HEK293 (cell line): ENCODE data around the gene RGS9.

ENCODE experiments used
- BCL11A ChIP-seq: fragments of 450-650 bp; formaldehyde crosslinking; IDR thresholded peaks from 2 replicates; pipeline ENCODE4 v1.5.1; 2016; ENCODE audit warnings: low read depth, missing biosample characterization, missing genetic modification characterization
- SP7 ChIP-seq: fragments of 450-650 bp; formaldehyde crosslinking; IDR thresholded peaks from 2 replicates; pipeline ENCODE4 v1.5.1; 2016; ENCODE audit warnings: missing biosample characterization, missing genetic modification characterization
- YY1 ChIP-seq: fragments of 450-650 bp; formaldehyde crosslinking; IDR thresholded peaks from 2 replicates; pipeline ENCODE4 v1.5.1; 2018; ENCODE audit warnings: missing biosample characterization, missing genetic modification characterization
- ZBTB17 ChIP-seq: fragments of 450-650 bp; formaldehyde crosslinking; IDR thresholded peaks from 2 replicates; pipeline ENCODE4 v1.5.1; 2016; ENCODE audit warnings: missing biosample characterization, missing genetic modification characterization
- ZBTB21 ChIP-seq: fragments of 450-650 bp; formaldehyde crosslinking; IDR thresholded peaks from 2 replicates; pipeline ENCODE4 v1.5.1; 2017; ENCODE audit warnings: missing biosample characterization, missing genetic modification characterization
- ZFP37 ChIP-seq: fragments of 450-650 bp; formaldehyde crosslinking; IDR thresholded peaks from 2 replicates; pipeline ENCODE4 v1.5.1; 2016; ENCODE audit warnings: missing biosample characterization, missing genetic modification characterization
- ZFP69B ChIP-seq: fragments of 450-650 bp; formaldehyde crosslinking; IDR thresholded peaks from 2 replicates; pipeline ENCODE4 v1.5.1; 2016; ENCODE audit warnings: missing biosample characterization, missing genetic modification characterization
- ZNF121 ChIP-seq: fragments of 450-650 bp; formaldehyde crosslinking; IDR thresholded peaks from 2 replicates; pipeline ENCODE4 v1.5.1; 2016; ENCODE audit warnings: missing biosample characterization, missing genetic modification characterization
- ZNF140 ChIP-seq: fragments of 450-650 bp; formaldehyde crosslinking; IDR thresholded peaks from 2 replicates; pipeline ENCODE4 v1.5.1; 2016; ENCODE audit warnings: missing biosample characterization, missing genetic modification characterization
- ZNF23 ChIP-seq: fragments of 450-650 bp; formaldehyde crosslinking; IDR thresholded peaks from 2 replicates; pipeline ENCODE4 v1.5.1; 2016; ENCODE audit warnings: missing biosample characterization, missing genetic modification characterization, borderline replicate concordance
- ZNF248 ChIP-seq: fragments of 450-650 bp; formaldehyde crosslinking; IDR thresholded peaks from 2 replicates; pipeline ENCODE4 v1.5.1; 2017; ENCODE audit warnings: missing biosample characterization, missing genetic modification characterization
- ZNF266 ChIP-seq: fragments of 450-650 bp; formaldehyde crosslinking; IDR thresholded peaks from 2 replicates; pipeline ENCODE4 v1.5.1; 2016; ENCODE audit warnings: missing biosample characterization, missing genetic modification characterization, low read depth
- ZNF302 ChIP-seq: fragments of 450-650 bp; formaldehyde crosslinking; IDR thresholded peaks from 2 replicates; pipeline ENCODE4 v1.5.1; 2016; ENCODE audit warnings: missing biosample characterization, missing genetic modification characterization, low read depth
- ZNF324 ChIP-seq: fragments of 450-650 bp; formaldehyde crosslinking; IDR thresholded peaks from 2 replicates; pipeline ENCODE4 v1.5.1; 2016; ENCODE audit warnings: missing biosample characterization, missing genetic modification characterization
- ZNF37A ChIP-seq: fragments of 450-650 bp; IDR thresholded peaks from 2 replicates; pipeline ENCODE4 v1.5.1; 2018; ENCODE audit warnings: missing biosample characterization, missing genetic modification characterization
- ZNF571 ChIP-seq: fragments of 450-650 bp; formaldehyde crosslinking; IDR thresholded peaks from 2 replicates; pipeline ENCODE4 v1.5.0; 2017; ENCODE audit warnings: missing biosample characterization, missing genetic modification characterization
- ZNF621 ChIP-seq: fragments of 450-650 bp; formaldehyde crosslinking; IDR thresholded peaks from 2 replicates; pipeline ENCODE4 v1.5.1; 2017; ENCODE audit warnings: missing biosample characterization, missing genetic modification characterization
- ZNF658 ChIP-seq: fragments of 450-650 bp; formaldehyde crosslinking; IDR thresholded peaks from 2 replicates; pipeline ENCODE4; 2016; ENCODE audit warnings: missing biosample characterization, missing genetic modification characterization
- ZNF660 ChIP-seq: fragments of 450-650 bp; IDR thresholded peaks from 2 replicates; pipeline ENCODE4 v1.5.1; 2018; ENCODE audit warnings: missing biosample characterization, mild to moderate bottlenecking, missing genetic modification characterization
- ZNF664 ChIP-seq: fragments of 450-650 bp; formaldehyde crosslinking; IDR thresholded peaks from 2 replicates; pipeline ENCODE4 v1.5.1; 2016; ENCODE audit warnings: missing biosample characterization, missing genetic modification characterization
- ZNF677 ChIP-seq: fragments of 450-650 bp; IDR thresholded peaks from 2 replicates; pipeline ENCODE4 v1.5.0; 2018; ENCODE audit warnings: missing biosample characterization, mild to moderate bottlenecking, missing genetic modification characterization, moderate library complexity
- ZNF777 ChIP-seq: fragments of 450-650 bp; formaldehyde crosslinking; IDR thresholded peaks from 2 replicates; pipeline ENCODE4 v1.5.1; 2017; ENCODE audit warnings: missing biosample characterization, missing genetic modification characterization, borderline replicate concordance
- ZNF837 ChIP-seq: fragments of 450-650 bp; formaldehyde crosslinking; IDR thresholded peaks from 2 replicates; pipeline ENCODE4 v1.5.1; 2016; ENCODE audit warnings: missing biosample characterization, missing genetic modification characterization
- TF ChIP-seq, protein P1 (sequence below): fragments of 450-650 bp; formaldehyde crosslinking; conservative IDR thresholded peaks from 2 replicates; pipeline ENCODE4 v1.5.1; 2016; ENCODE audit warnings: low read depth, missing biosample characterization, missing genetic modification characterization
- TF ChIP-seq, protein P2 (sequence below): fragments of 450-650 bp; formaldehyde crosslinking; IDR thresholded peaks from 2 replicates; pipeline ENCODE4 v1.5.1; 2016; ENCODE audit warnings: missing biosample characterization, missing genetic modification characterization, borderline replicate concordance
- TF ChIP-seq, protein P3 (sequence below): fragments of 450-650 bp; formaldehyde crosslinking; IDR thresholded peaks from 2 replicates; pipeline ENCODE4 v1.5.1; 2017; ENCODE audit warnings: missing biosample characterization, missing genetic modification characterization
- TF ChIP-seq, protein P4 (sequence below): fragments of 450-650 bp; formaldehyde crosslinking; IDR thresholded peaks from 2 replicates; pipeline ENCODE4 v1.5.1; 2017; ENCODE audit warnings: missing biosample characterization, missing genetic modification characterization

Gene RGS9

DNA sequence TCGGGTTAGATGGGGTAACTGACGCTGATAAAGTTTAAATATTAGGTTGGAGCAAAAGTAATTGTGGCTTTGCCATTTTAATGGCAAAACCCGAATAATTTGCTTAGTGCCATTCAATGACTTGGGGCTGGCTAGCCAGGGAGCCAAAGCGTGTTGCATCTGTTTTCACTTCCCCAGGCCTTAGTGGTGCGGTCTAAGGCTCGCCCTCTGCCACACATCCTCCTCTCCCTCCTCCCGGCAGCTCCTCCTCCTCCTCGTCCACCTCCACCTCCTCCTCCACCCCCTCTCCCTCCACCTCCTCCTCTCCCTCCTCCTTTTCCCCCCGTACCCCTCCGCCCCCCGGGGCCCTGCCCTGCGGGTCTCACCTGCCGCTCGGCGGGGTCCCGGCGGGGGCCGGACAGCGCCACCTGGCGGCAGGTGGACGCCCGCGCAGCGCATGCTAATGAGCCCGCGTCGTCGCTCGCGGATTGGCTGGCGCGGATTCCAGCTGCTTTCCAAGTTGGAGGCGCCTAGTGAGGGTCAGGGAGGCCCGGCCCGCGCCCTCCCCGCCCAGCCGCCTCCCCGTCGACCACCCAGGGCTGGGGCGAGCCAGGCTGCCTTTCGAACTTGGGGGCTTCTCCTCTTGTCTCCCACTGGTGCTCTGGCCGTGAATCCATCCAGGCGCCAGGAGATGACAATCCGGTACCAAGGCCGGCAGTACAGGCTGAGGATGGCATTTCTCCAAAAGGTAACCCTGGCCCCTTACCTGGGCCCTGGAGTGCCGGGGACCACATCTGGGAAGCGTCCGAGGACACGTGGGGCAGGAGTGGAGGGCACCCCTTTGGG lies 36.6 kb upstream of the RGS9 start (continued):
- TF ChIP-seq, protein P1, sequence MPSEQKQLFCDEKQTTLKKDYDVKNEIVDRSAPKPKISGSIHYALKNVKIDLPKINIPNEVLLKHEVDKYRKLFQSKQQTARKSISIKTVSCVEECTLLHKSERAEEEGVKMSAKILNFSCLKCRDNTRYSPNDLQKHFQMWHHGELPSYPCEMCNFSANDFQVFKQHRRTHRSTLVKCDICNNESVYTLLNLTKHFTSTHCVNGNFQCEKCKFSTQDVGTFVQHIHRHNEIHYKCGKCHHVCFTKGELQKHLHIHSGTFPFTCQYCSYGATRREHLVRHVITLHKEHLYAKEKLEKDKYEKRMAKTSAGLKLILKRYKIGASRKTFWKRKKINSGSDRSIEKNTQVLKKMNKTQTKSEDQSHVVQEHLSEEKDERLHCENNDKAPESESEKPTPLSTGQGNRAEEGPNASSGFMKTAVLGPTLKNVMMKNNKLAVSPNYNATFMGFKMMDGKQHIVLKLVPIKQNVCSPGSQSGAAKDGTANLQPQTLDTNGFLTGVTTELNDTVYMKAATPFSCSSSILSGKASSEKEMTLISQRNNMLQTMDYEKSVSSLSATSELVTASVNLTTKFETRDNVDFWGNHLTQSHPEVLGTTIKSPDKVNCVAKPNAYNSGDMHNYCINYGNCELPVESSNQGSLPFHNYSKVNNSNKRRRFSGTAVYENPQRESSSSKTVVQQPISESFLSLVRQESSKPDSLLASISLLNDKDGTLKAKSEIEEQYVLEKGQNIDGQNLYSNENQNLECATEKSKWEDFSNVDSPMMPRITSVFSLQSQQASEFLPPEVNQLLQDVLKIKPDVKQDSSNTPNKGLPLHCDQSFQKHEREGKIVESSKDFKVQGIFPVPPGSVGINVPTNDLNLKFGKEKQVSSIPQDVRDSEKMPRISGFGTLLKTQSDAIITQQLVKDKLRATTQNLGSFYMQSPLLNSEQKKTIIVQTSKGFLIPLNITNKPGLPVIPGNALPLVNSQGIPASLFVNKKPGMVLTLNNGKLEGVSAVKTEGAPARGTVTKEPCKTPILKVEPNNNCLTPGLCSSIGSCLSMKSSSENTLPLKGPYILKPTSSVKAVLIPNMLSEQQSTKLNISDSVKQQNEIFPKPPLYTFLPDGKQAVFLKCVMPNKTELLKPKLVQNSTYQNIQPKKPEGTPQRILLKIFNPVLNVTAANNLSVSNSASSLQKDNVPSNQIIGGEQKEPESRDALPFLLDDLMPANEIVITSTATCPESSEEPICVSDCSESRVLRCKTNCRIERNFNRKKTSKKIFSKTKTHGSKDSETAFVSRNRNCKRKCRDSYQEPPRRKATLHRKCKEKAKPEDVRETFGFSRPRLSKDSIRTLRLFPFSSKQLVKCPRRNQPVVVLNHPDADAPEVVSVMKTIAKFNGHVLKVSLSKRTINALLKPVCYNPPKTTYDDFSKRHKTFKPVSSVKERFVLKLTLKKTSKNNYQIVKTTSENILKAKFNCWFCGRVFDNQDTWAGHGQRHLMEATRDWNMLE (tag by site-specific recombination) = peak; percentile 17; the same call in 1 of the 2 replicates
- TF ChIP-seq ZNF677 (tag by site-specific recombination) (no peak), YY1 (tag by site-specific recombination) (no peak; the same call in 1 of the 2 replicates), ZNF660 (tag by site-specific recombination) (no peak), ZNF658 (tag by site-specific recombination) (no peak), ZFP69B (tag by site-specific recombination) (peak; percentile 81), ZNF140 (tag by site-specific recombination) (no peak), ZBTB21 (tag by site-specific recombination) (no peak), ZBTB17 (peak; percentile 96), ZNF248 (tag by site-specific recombination) (no peak), ZNF37A (no peak), ZNF121 (tag by site-specific recombination) (no peak), ZNF324 (peak; percentile 82), ZNF621 (tag by site-specific recombination) (no peak), ZNF266 (tag by site-specific recombination) (no peak), BCL11A (tag by site-specific recombination) (peak; percentile 54; the same call in 1 of the 2 replicates), SP7 (tag by site-specific recombination) (peak; percentile 83), ZNF777 (tag by site-specific recombination) (no peak), ZNF664 (tag by site-specific recombination) (no peak), ZNF302 (tag by site-specific recombination) (no peak), ZNF837 (tag by site-specific recombination) (no peak), ZFP37 (tag by site-specific recombination) (0 out of 2 replicates have a peak, but pooled peaks have one; percentile 46), ZNF23 (no peak), ZNF571 (tag by site-specific recombination) (no peak)
- TF ChIP-seq, protein P2, sequence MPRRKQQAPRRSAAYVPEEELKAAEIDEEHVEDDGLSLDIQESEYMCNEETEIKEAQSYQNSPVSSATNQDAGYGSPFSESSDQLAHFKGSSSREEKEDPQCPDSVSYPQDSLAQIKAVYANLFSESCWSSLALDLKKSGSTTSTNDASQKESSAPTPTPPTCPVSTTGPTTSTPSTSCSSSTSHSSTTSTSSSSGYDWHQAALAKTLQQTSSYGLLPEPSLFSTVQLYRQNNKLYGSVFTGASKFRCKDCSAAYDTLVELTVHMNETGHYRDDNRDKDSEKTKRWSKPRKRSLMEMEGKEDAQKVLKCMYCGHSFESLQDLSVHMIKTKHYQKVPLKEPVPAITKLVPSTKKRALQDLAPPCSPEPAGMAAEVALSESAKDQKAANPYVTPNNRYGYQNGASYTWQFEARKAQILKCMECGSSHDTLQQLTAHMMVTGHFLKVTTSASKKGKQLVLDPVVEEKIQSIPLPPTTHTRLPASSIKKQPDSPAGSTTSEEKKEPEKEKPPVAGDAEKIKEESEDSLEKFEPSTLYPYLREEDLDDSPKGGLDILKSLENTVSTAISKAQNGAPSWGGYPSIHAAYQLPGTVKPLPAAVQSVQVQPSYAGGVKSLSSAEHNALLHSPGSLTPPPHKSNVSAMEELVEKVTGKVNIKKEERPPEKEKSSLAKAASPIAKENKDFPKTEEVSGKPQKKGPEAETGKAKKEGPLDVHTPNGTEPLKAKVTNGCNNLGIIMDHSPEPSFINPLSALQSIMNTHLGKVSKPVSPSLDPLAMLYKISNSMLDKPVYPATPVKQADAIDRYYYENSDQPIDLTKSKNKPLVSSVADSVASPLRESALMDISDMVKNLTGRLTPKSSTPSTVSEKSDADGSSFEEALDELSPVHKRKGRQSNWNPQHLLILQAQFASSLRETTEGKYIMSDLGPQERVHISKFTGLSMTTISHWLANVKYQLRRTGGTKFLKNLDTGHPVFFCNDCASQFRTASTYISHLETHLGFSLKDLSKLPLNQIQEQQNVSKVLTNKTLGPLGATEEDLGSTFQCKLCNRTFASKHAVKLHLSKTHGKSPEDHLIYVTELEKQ (tag by site-specific recombination) = peak; percentile 59; the same call in 1 of the 2 replicates
- TF ChIP-seq, protein P3, sequence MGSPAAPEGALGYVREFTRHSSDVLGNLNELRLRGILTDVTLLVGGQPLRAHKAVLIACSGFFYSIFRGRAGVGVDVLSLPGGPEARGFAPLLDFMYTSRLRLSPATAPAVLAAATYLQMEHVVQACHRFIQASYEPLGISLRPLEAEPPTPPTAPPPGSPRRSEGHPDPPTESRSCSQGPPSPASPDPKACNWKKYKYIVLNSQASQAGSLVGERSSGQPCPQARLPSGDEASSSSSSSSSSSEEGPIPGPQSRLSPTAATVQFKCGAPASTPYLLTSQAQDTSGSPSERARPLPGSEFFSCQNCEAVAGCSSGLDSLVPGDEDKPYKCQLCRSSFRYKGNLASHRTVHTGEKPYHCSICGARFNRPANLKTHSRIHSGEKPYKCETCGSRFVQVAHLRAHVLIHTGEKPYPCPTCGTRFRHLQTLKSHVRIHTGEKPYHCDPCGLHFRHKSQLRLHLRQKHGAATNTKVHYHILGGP = no peak
- TF ChIP-seq, protein P4, sequence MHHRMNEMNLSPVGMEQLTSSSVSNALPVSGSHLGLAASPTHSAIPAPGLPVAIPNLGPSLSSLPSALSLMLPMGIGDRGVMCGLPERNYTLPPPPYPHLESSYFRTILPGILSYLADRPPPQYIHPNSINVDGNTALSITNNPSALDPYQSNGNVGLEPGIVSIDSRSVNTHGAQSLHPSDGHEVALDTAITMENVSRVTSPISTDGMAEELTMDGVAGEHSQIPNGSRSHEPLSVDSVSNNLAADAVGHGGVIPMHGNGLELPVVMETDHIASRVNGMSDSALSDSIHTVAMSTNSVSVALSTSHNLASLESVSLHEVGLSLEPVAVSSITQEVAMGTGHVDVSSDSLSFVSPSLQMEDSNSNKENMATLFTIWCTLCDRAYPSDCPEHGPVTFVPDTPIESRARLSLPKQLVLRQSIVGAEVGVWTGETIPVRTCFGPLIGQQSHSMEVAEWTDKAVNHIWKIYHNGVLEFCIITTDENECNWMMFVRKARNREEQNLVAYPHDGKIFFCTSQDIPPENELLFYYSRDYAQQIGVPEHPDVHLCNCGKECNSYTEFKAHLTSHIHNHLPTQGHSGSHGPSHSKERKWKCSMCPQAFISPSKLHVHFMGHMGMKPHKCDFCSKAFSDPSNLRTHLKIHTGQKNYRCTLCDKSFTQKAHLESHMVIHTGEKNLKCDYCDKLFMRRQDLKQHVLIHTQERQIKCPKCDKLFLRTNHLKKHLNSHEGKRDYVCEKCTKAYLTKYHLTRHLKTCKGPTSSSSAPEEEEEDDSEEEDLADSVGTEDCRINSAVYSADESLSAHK (tag by site-specific recombination) = peak; percentile 55
